ENCODE measurements around the gene TMEM97. TPM values are rescaled to one million over a fixed set of nuclear protein-coding genes. Genes with fewer than 3 reads are reported as not detected.

TMEM97 gene
- polyA plus RNA-seq, 1 experiment: 16.1 TPM

DNA sequence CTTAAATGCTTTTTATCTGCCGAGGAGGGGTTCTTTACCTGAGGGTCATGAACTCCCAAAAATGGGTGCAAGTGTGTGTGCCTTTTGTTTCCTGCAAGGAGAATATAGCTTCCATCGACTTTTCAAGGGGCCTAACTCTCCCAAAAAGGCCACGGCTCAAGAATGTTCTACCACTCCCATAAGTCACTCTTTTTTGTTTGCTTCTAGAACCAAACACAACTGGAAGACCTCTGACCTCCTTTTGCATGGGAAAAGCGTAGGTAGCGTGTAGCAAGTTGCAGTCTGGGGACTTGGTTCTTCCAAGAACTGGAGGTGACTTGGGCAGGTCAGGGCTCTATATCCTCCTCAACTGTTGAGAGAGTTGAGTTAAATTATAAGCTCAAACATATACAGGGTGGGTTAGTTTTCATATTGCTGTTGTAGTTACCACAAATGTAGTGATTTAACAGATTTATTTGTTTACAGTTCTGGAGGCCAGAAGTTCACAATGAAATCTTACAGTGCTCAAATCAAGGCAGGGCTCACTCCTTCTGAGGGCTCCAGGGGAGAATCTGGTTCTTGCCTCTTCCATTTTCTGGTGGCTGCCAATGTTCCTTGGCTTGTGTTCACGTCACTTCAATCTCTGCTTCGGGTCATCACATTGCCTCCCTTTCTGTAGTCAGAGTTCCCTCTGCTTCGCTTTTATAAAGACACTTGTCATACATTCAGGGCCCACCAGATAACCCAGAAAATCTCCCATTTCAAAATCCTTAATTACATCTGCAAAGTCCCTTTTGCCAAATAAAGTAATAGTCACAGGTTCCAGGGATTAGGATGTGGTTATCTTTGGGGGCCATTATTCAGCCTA lies 1.4 kb downstream of the TMEM97 start:
- H3K4me3 ChIP-seq (ENCODE audit: low read depth, low read length): peak overlapping the region; percentile 83

DNA sequence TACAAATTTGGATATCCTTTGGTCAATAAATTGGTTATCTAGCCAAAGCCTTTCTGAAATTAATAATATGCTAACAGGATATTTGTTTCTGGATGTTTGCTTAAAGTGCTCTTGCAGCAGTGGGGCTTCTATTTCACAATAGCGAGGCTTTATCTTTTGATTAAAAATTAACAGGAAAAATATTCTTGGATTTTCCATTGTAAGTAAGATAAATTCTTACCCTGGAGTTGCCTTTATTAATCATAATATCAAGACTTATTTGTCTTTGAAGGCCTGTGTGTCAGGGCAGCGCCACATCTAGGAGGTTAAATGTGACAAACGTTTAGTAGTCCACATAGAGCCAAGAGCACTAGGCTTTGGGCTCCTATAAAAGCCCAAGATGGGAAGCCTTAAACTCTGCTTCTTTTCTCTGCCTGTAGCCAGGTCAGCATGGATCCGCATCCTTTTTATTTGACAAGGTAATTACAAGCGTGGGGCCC lies 5.3 kb downstream of the TMEM97 start:
- Histone ChIP-seq H3K4me3 (ENCODE audit: low read depth, low read length) (no peak overlapping the region), H3K27me3 (ENCODE audit: control insufficient read depth, insufficient read depth, low read length) (no peaks in the 10 kb centered on the region), H3K27ac (ENCODE audit: low read depth, low read length) (no peak overlapping the region), H3K9me3 (ENCODE audit: control insufficient read depth, insufficient read depth, low read length) (no peaks in the 10 kb centered on the region)
- POLR2A ChIA-PET: no interaction called here
- CTCF ChIA-PET: interaction anchor here (1.1 kb wide), 1 partner anchor 519 kb away, joined by 3 read pairs; no protein-coding TSS in a partner anchor
- no peak for DNase-seq (ENCODE audit: low read depth, low spot score)
- TF ChIP-seq, protein P1, sequence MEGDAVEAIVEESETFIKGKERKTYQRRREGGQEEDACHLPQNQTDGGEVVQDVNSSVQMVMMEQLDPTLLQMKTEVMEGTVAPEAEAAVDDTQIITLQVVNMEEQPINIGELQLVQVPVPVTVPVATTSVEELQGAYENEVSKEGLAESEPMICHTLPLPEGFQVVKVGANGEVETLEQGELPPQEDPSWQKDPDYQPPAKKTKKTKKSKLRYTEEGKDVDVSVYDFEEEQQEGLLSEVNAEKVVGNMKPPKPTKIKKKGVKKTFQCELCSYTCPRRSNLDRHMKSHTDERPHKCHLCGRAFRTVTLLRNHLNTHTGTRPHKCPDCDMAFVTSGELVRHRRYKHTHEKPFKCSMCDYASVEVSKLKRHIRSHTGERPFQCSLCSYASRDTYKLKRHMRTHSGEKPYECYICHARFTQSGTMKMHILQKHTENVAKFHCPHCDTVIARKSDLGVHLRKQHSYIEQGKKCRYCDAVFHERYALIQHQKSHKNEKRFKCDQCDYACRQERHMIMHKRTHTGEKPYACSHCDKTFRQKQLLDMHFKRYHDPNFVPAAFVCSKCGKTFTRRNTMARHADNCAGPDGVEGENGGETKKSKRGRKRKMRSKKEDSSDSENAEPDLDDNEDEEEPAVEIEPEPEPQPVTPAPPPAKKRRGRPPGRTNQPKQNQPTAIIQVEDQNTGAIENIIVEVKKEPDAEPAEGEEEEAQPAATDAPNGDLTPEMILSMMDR (IDR thresholded peaks at IDR 0.05; ENCODE audit: low read depth, low read length): no peak

More for the DNA sequence above, 1.4 kb downstream of the TMEM97 start:
- POLR2A ChIA-PET: no interaction called here
- H3K27me3 ChIP-seq (ENCODE audit: control insufficient read depth, insufficient read depth, low read length): no peaks in the 10 kb centered on the region
- H3K27ac ChIP-seq (ENCODE audit: low read depth, low read length): no peak overlapping the region
- H3K9me3 ChIP-seq (ENCODE audit: control insufficient read depth, insufficient read depth, low read length): no peaks in the 10 kb centered on the region
- TF ChIP-seq, protein P1 (IDR thresholded peaks at IDR 0.05; ENCODE audit: low read depth, low read length): no peak
- CTCF ChIA-PET: interaction anchor here (1.0 to 1.4 kb wide), 2 partner anchors 10 to 69 kb away, joined by 3 read pairs; no protein-coding TSS in a partner anchor
- no peak for DNase-seq (ENCODE audit: low read depth, low spot score)

DNA sequence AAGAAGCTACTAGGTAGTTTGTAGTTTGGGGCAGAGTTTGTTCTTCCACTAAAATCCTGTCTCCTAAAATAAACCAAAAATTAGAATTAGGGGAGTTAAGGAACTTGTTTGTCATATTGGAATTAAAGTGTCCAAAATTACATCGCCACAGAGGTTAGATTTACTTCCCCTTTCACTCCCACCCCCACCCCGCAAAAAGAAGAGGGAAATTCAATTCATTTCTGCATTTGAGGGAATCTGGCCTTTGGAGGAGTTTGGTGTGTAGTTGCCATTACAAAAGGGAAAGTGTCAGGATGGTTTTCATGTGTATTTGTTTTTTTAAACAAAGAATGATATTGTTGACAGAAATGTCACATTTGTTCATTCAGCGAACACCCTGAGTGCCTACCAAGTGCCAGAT lies 5.8 kb downstream of the TMEM97 start:
- DNase-seq (ENCODE audit: low read depth, low spot score): no peak
- ChIA-PET CTCF (no interaction called here), POLR2A (no interaction called here)
- H3K27me3 ChIP-seq (ENCODE audit: control insufficient read depth, insufficient read depth, low read length): no peaks in the 10 kb centered on the region
- H3K9me3 ChIP-seq (ENCODE audit: control insufficient read depth, insufficient read depth, low read length): no peaks in the 10 kb centered on the region
- TF ChIP-seq, protein P1 (IDR thresholded peaks at IDR 0.05; ENCODE audit: low read depth, low read length): no peak
- no peak overlapping the region for H3K4me3 ChIP-seq (ENCODE audit: low read depth, low read length)
- H3K27ac ChIP-seq (ENCODE audit: low read depth, low read length): no peak overlapping the region

DNA sequence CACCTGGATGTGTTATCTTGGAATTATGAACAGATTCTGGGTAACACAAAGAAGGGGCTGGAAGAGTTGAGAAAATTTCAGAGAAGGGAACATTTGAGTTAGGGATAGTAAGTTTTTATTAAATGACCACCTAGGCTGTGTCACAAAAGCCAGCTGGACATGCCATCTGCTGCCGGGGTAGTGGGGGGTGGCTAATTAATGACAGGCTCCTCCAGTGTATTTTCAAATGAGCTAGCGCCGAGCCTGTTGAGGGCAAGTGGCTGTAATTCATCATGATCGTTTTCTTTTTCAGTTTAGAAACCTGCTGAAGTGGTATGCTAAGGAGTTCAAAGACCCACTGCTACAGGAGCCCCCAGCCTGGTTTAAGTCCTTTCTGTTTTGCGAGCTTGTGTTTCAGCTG lies 6.2 kb downstream of the TMEM97 start:
- no peak for DNase-seq (ENCODE audit: low read depth, low spot score)
- TF ChIP-seq, protein P1 (IDR thresholded peaks at IDR 0.05; ENCODE audit: low read depth, low read length): no peak
- Histone ChIP-seq H3K27me3 (ENCODE audit: control insufficient read depth, insufficient read depth, low read length) (no peaks in the 10 kb centered on the region), H3K4me3 (ENCODE audit: low read depth, low read length) (no peak overlapping the region), H3K9me3 (ENCODE audit: control insufficient read depth, insufficient read depth, low read length) (no peaks in the 10 kb centered on the region), H3K27ac (ENCODE audit: low read depth, low read length) (no peak overlapping the region)
- POLR2A ChIA-PET: no interaction called here
- CTCF ChIA-PET: interaction anchor here (1.0 kb wide), 1 partner anchor 432 kb away, joined by 3 read pairs; no protein-coding TSS in a partner anchor

DNA sequence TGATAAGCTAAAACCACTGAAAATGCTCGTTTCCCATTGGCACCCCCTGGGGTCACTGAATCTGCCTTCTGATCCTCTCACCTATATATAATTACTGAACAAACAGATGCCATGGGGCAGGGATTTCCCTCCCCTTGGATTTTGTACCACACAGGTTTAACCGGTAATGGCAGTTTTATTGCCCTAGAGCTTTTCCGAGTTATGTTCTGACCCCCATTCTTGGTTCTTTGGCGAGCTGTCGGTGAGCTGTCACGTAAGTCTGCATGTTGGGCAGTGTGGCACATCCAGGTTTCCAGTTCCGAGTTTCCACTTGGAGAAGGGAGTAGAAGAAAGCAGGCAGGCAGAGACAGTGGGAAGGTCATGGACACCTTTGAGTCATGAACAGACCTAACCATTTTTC lies 7.1 kb downstream of the TMEM97 start:
- POLR2A ChIA-PET: no interaction called here
- TF ChIP-seq, protein P1 (IDR thresholded peaks at IDR 0.05; ENCODE audit: low read depth, low read length): no peak
- no peak overlapping the region for H3K4me3 ChIP-seq (ENCODE audit: low read depth, low read length)
- DNase-seq (ENCODE audit: low read depth, low spot score): no peak
- H3K27ac ChIP-seq (ENCODE audit: low read depth, low read length): no peak overlapping the region
- CTCF ChIA-PET: interaction anchor here (0.9 to 1.0 kb wide), 2 partner anchors 157 to 433 kb away, joined by 3 to 6 read pairs; no protein-coding TSS in a partner anchor
- no peaks in the 10 kb centered on the region for H3K9me3 ChIP-seq (ENCODE audit: control insufficient read depth, insufficient read depth, low read length)
- H3K27me3 ChIP-seq (ENCODE audit: control insufficient read depth, insufficient read depth, low read length): no peaks in the 10 kb centered on the region

Data from AG04450 (cell line).